Measurements from ENCODE around the gene PER2.

Gene PER2

GRCh38 chr2:238242731-238243495 lies 45.5 kb downstream of the PER2 start:
- no peak overlapping the region for H3K27ac ChIP-seq (ENCODE audit: low read depth, low read length)
- no peak overlapping the region for H3K4me3 ChIP-seq (ENCODE audit: low read depth, low read length)
- no peak overlapping the region for H2AFZ ChIP-seq (ENCODE audit: low read length, unreplicated experiment)
- H3K4me1 ChIP-seq (ENCODE audit: control insufficient read depth, insufficient read depth, low read length, unreplicated experiment), result no peaks in the 10 kb centered on the region
- H3K27me3 ChIP-seq (ENCODE audit: insufficient read depth, low read length), result peaks cover 38% of the 10 kb centered on the region
- no peaks in the 10 kb centered on the region for H3K36me3 ChIP-seq (ENCODE audit: insufficient read depth, low read length)
- H3K79me2 ChIP-seq (ENCODE audit: control insufficient read depth, insufficient read depth, low read length, unreplicated experiment), result no peaks in the 10 kb centered on the region

- H3K79me2 ChIP-seq (ENCODE audit: control insufficient read depth, insufficient read depth, low read length, unreplicated experiment), result no peaks in the 10 kb centered on the region
- no peaks in the 10 kb centered on the region for H3K4me1 ChIP-seq (ENCODE audit: control insufficient read depth, insufficient read depth, low read length, unreplicated experiment)
- peaks cover 48% of the 10 kb centered on the region for H3K27me3 ChIP-seq (ENCODE audit: insufficient read depth, low read length)
- H3K4me3 ChIP-seq (ENCODE audit: low read depth, low read length), result no peak overlapping the region
- no peak overlapping the region for H3K27ac ChIP-seq (ENCODE audit: low read depth, low read length)
- H3K36me3 ChIP-seq (ENCODE audit: insufficient read depth, low read length), result no peaks in the 10 kb centered on the region
- H2AFZ ChIP-seq (ENCODE audit: low read length, unreplicated experiment), result no peak overlapping the region
These were observed 46.4 kb downstream of the PER2 start for GRCh38 chr2:238241970-238242369.

GRCh38 chr2:238240757-238241711 lies 47.4 kb downstream of the PER2 start:
- Histone ChIP-seq H2AFZ (ENCODE audit: low read length, unreplicated experiment) (no peak overlapping the region), H3K4me1 (ENCODE audit: control insufficient read depth, insufficient read depth, low read length, unreplicated experiment) (no peaks in the 10 kb centered on the region), H3K79me2 (ENCODE audit: control insufficient read depth, insufficient read depth, low read length, unreplicated experiment) (no peaks in the 10 kb centered on the region), H3K27ac (ENCODE audit: low read depth, low read length) (no peak overlapping the region), H3K36me3 (ENCODE audit: insufficient read depth, low read length) (no peaks in the 10 kb centered on the region), H3K4me3 (ENCODE audit: low read depth, low read length) (no peak overlapping the region), H3K27me3 (ENCODE audit: insufficient read depth, low read length) (peaks cover 57% of the 10 kb centered on the region)

- Histone ChIP-seq H3K36me3 (ENCODE audit: insufficient read depth, low read length) (no peaks in the 10 kb centered on the region), H3K79me2 (ENCODE audit: control insufficient read depth, insufficient read depth, low read length, unreplicated experiment) (no peaks in the 10 kb centered on the region), H3K4me1 (ENCODE audit: control insufficient read depth, insufficient read depth, low read length, unreplicated experiment) (no peaks in the 10 kb centered on the region), H3K27ac (ENCODE audit: low read depth, low read length) (no peak within 1 kb of the TSS), H3K27me3 (ENCODE audit: insufficient read depth, low read length) (peaks cover 63% of the 10 kb centered on the region), H3K4me3 (ENCODE audit: low read depth, low read length) (peak within 1 kb of the TSS; percentile 79), H2AFZ (ENCODE audit: low read length, unreplicated experiment) (peak within 1 kb of the TSS; percentile 75)
These were observed 48.3 kb downstream of the PER2 start, which contains the start of gene HES6 for GRCh38 chr2:238239863-238240756. Gene HES6 (minus strand): TSS chr2:238240038. CDS start chr2:238239905, 133 bp downstream.

- H2AFZ ChIP-seq (ENCODE audit: low read length, unreplicated experiment), result peak overlapping the region; percentile 75
- H3K27me3 ChIP-seq (ENCODE audit: insufficient read depth, low read length), result peaks cover 63% of the 10 kb centered on the region
- no peaks in the 10 kb centered on the region for H3K36me3 ChIP-seq (ENCODE audit: insufficient read depth, low read length)
- no peak overlapping the region for H3K27ac ChIP-seq (ENCODE audit: low read depth, low read length)
- no peaks in the 10 kb centered on the region for H3K4me1 ChIP-seq (ENCODE audit: control insufficient read depth, insufficient read depth, low read length, unreplicated experiment)
- peak overlapping the region; percentile 79 for H3K4me3 ChIP-seq (ENCODE audit: low read depth, low read length)
- H3K79me2 ChIP-seq (ENCODE audit: control insufficient read depth, insufficient read depth, low read length, unreplicated experiment), result no peaks in the 10 kb centered on the region
These were observed 48.9 kb downstream of the PER2 start for GRCh38 chr2:238239543-238239862.

GRCh38 chr2:238238766-238239542 lies 49.5 kb downstream of the PER2 start:
- no peaks in the 10 kb centered on the region for H3K36me3 ChIP-seq (ENCODE audit: insufficient read depth, low read length)
- no peaks in the 10 kb centered on the region for H3K79me2 ChIP-seq (ENCODE audit: control insufficient read depth, insufficient read depth, low read length, unreplicated experiment)
- 0 out of 2 replicates have a peak overlapping the region, but pooled peaks have one; percentile 43 for H3K4me3 ChIP-seq (ENCODE audit: low read depth, low read length)
- no peak overlapping the region for H3K27ac ChIP-seq (ENCODE audit: low read depth, low read length)
- no peaks in the 10 kb centered on the region for H3K4me1 ChIP-seq (ENCODE audit: control insufficient read depth, insufficient read depth, low read length, unreplicated experiment)
- H2AFZ ChIP-seq (ENCODE audit: low read length, unreplicated experiment), result no peak overlapping the region
- H3K27me3 ChIP-seq (ENCODE audit: insufficient read depth, low read length), result peaks cover 63% of the 10 kb centered on the region

GRCh38 chr2:238238311-238238765 lies 50.1 kb downstream of the PER2 start:
- Histone ChIP-seq H3K27me3 (ENCODE audit: insufficient read depth, low read length) (peaks cover 63% of the 10 kb centered on the region), H2AFZ (ENCODE audit: low read length, unreplicated experiment) (no peak overlapping the region), H3K4me1 (ENCODE audit: control insufficient read depth, insufficient read depth, low read length, unreplicated experiment) (no peaks in the 10 kb centered on the region), H3K27ac (ENCODE audit: low read depth, low read length) (no peak overlapping the region), H3K79me2 (ENCODE audit: control insufficient read depth, insufficient read depth, low read length, unreplicated experiment) (no peaks in the 10 kb centered on the region), H3K4me3 (ENCODE audit: low read depth, low read length) (no peak overlapping the region), H3K36me3 (ENCODE audit: insufficient read depth, low read length) (no peaks in the 10 kb centered on the region)

GRCh38 chr2:238237431-238238135 lies 50.8 kb downstream of the PER2 start:
- no peaks in the 10 kb centered on the region for H3K4me1 ChIP-seq (ENCODE audit: control insufficient read depth, insufficient read depth, low read length, unreplicated experiment)
- no peaks in the 10 kb centered on the region for H3K79me2 ChIP-seq (ENCODE audit: control insufficient read depth, insufficient read depth, low read length, unreplicated experiment)
- no peak overlapping the region for H2AFZ ChIP-seq (ENCODE audit: low read length, unreplicated experiment)
- H3K27me3 ChIP-seq (ENCODE audit: insufficient read depth, low read length), result peaks cover 64% of the 10 kb centered on the region
- H3K36me3 ChIP-seq (ENCODE audit: insufficient read depth, low read length), result no peaks in the 10 kb centered on the region
- H3K27ac ChIP-seq (ENCODE audit: low read depth, low read length), result no peak overlapping the region
- no peak overlapping the region for H3K4me3 ChIP-seq (ENCODE audit: low read depth, low read length)

GRCh38 chr2:238236571-238236970 lies 51.8 kb downstream of the PER2 start:
- no peak overlapping the region for H3K27ac ChIP-seq (ENCODE audit: low read depth, low read length)
- H3K4me1 ChIP-seq (ENCODE audit: control insufficient read depth, insufficient read depth, low read length, unreplicated experiment), result no peaks in the 10 kb centered on the region
- no peak overlapping the region for H2AFZ ChIP-seq (ENCODE audit: low read length, unreplicated experiment)
- H3K36me3 ChIP-seq (ENCODE audit: insufficient read depth, low read length), result no peaks in the 10 kb centered on the region
- H3K79me2 ChIP-seq (ENCODE audit: control insufficient read depth, insufficient read depth, low read length, unreplicated experiment), result no peaks in the 10 kb centered on the region
- H3K27me3 ChIP-seq (ENCODE audit: insufficient read depth, low read length), result peaks cover 69% of the 10 kb centered on the region
- no peak overlapping the region for H3K4me3 ChIP-seq (ENCODE audit: low read depth, low read length)

Measured in ACC112 (cell line).